Naive thymus-derived CD4-positive, alpha-beta T cell (primary cell): ENCODE data around the gene NACC2. TPM values are rescaled to one million over a fixed set of nuclear protein-coding genes. Genes with fewer than 3 reads are reported as not detected.

ENCODE experiments used
- ATAC-seq: fragments of 150-1000 bp; cut with Tn5 transposase; 2 replicates; pipeline ENCODE4 v1.10.0; 2021; ENCODE audit warnings: mild to moderate bottlenecking, moderate library complexity
- CTCF ChIA-PET: fragments of 350-600 bp; sonication (Branson Sonifier 250); formaldehyde crosslinking; loops from one replicate; lab custom pipeline; 2021; ENCODE audit warnings: antibody characterized with exemption; lab: Charles Lee
- POLR2A ChIA-PET: fragments of 350-600 bp; sonication (Branson Sonifier 250); formaldehyde crosslinking; loops from one replicate; lab custom pipeline; 2021; ENCODE audit warnings: antibody characterized with exemption, inconsistent platforms; lab: Charles Lee
- DNase-seq, 9 donors: peaks; one replicate each; pipeline versions ENCODE4 v3.0.0 to v3.0.0-alpha.2; 2020 to 2022; ENCODE audit warnings: mixed read lengths in 1 of 9
- H3K27ac ChIP-seq: one replicate; pipeline ENCODE4 v1.7.0; 2013; ENCODE audit warnings: mild to moderate bottlenecking, low read depth, low read length, moderate library complexity
- H3K27me3 ChIP-seq, 2 donors: one replicate each; pipeline ENCODE4 v1.7.0; 2013; ENCODE audit warnings: low read length in 2 of 2, mild to moderate bottlenecking in 2 of 2, moderate library complexity in 2 of 2; ENCODE audit not compliant: control insufficient read depth in 2 of 2, insufficient read depth in 2 of 2
- H3K36me3 ChIP-seq, 3 experiments: 1 replicate in 2 of 3; 2 replicates in 1 of 3; pipeline ENCODE4 v1.7.0; 2013; ENCODE audit warnings: low read length in 3 of 3, mild to moderate bottlenecking in 3 of 3, moderate library complexity in 1 of 3; ENCODE audit not compliant: insufficient read depth in 3 of 3, control insufficient read depth in 2 of 3
- H3K4me1 ChIP-seq, 2 donors: one replicate each; pipeline ENCODE4 v1.7.0; 2013; ENCODE audit warnings: low read length in 2 of 2, mild to moderate bottlenecking in 2 of 2, moderate library complexity in 1 of 2; ENCODE audit not compliant: control insufficient read depth in 2 of 2, insufficient read depth in 2 of 2
- H3K4me3 ChIP-seq: 2 replicates; pipeline ENCODE4 v1.7.0; 2013; ENCODE audit warnings: mild to moderate bottlenecking, low read length
- H3K9me3 ChIP-seq, 3 experiments: 1 replicate in 2 of 3; 2 replicates in 1 of 3; pipeline ENCODE4 v1.7.0; 2013; ENCODE audit warnings: low read length in 3 of 3; ENCODE audit not compliant: control insufficient read depth in 2 of 3
- H3K27ac Mint-ChIP-seq, 9 donors: one replicate each; pipeline ENCODE4 v1.8.0; 2020 to 2022; ENCODE audit warnings: mixed read lengths in 9 of 9, mild to moderate bottlenecking in 8 of 9, moderate library complexity in 5 of 9, inconsistent platforms in 2 of 9
- H3K27me3 Mint-ChIP-seq, 5 donors: one replicate each; pipeline ENCODE4 v1.8.0; 2021 to 2022; ENCODE audit warnings: mixed read lengths in 5 of 5, mild to moderate bottlenecking in 1 of 5
- H3K36me3 Mint-ChIP-seq, 5 donors: one replicate each; pipeline ENCODE4 v1.8.0; 2020 to 2022; ENCODE audit warnings: mixed read lengths in 5 of 5, mild to moderate bottlenecking in 3 of 5, inconsistent platforms in 1 of 5
- H3K4me1 Mint-ChIP-seq, 7 donors: one replicate each; pipeline ENCODE4 v1.8.0; 2020 to 2022; ENCODE audit warnings: mixed read lengths in 7 of 7, mild to moderate bottlenecking in 3 of 7, inconsistent platforms in 1 of 7
- H3K4me3 Mint-ChIP-seq, 10 donors: one replicate each; pipeline ENCODE4 v1.8.0; 2020 to 2022; ENCODE audit warnings: mild to moderate bottlenecking in 10 of 10, mixed read lengths in 10 of 10, moderate library complexity in 6 of 10, inconsistent platforms in 2 of 10
- H3K9me3 Mint-ChIP-seq, 11 donors: one replicate each; pipeline ENCODE4 v1.8.0; 2020 to 2022; ENCODE audit warnings: mixed read lengths in 11 of 11, mild to moderate bottlenecking in 4 of 11, inconsistent platforms in 1 of 11, moderate library complexity in 1 of 11
- intact Hi-C, 2 donors: fragments of 100-400 bp; cut with micrococcal nuclease; formaldehyde crosslinking; loops; one replicate each; pipeline ENCODE4 v1.15.1; 2023
- polyA plus RNA-seq, 2 donors: library from polyadenylated mRNA; unstranded; fragments of 300-500 nt; fragmentation: Illumina TruSeq; gene quantifications; one replicate each; pipeline ENCODE4 v1.2.3, GENCODE V29; 2021
- total RNA-seq, 6 experiments: library from RNA in 5 of 6; stranded (reverse) in 5 of 6; gene quantifications; 1 replicate in 5 of 6; 2 replicates in 1 of 6; pipeline ENCODE4 v1.2.3 and lab custom pipeline; 2021 to 2026

Gene NACC2
- total and polyA plus RNA-seq, 7 experiments from 2014 or later = 0.92 to 17.7 (median 7.5) TPM

DNA sequence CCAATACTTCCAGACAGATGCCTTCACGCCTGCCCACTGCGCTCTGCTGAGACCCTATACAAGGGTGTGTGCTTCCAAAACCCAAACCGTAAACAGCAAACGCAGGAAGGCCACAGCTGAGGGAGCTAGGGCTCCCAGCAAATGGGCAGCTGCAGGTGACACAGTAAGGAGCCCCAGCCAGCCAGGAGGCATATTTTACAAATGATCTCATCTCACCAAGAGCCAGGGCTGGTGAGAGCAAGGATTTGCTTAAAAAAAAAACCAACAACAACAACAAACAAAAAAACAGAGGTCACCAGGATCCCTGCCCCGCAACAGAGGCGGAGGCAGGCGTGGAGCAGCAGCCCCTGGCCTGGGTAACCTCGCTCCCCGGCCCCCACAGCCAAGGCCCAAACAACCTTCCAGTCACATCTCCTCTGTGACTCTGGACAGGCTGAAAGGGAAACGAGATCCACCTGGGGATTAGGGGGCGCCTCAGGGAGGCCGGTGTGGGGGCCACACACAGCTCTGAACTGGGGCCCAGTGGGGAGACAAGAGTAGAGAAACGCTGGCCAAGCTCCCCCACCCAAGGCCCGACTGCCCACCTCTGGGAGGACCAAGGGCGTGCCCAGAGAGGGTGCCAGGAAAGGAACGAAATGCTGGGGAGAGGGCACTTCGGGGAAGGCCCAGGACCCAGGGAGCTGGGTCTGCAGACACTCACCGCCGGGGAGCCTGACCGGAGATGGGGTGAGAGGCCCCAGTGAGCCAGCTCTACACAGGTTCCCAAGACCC lies 3.3 kb downstream of the NACC2 start:
- CTCF ChIA-PET = interaction anchor here (3.6 kb wide), 1 partner anchor 30 kb away, joined by 22 read pairs; no protein-coding TSS in a partner anchor
- Mint-ChIP-seq H3K4me3 (peak overlapping the region in 2 of 10 donors; percentile 82 to 85), H3K27ac (peak overlapping the region in 4 of 9 donors; percentile 57 to 84 (median 66)), H3K4me1 (peaks cover 4 to 34% (median 20%) of the 10 kb centered on the region in 7 donors), H3K27me3 (peaks cover 0 to 20% (median 0%) of the 10 kb centered on the region in 5 donors), H3K9me3 (no peaks in the 10 kb centered on the region), H3K36me3 (no peaks in the 10 kb centered on the region)
- ATAC-seq (no peak), DNase-seq (no peak)
- POLR2A ChIA-PET = interaction anchor here (2.9 kb wide), 1 partner anchor 30 kb away, joined by 15 read pairs; no protein-coding TSS in a partner anchor
- Histone ChIP-seq H3K27me3 (no peaks in the 10 kb centered on the region), H3K4me1 (peaks cover 14 to 21% of the 10 kb centered on the region in 2 donors), H3K36me3 (no peaks in the 10 kb centered on the region), H3K27ac (no peak overlapping the region), H3K4me3 (no peak overlapping the region), H3K9me3 (no peaks in the 10 kb centered on the region)
- intact Hi-C loops = no loop called here

DNA sequence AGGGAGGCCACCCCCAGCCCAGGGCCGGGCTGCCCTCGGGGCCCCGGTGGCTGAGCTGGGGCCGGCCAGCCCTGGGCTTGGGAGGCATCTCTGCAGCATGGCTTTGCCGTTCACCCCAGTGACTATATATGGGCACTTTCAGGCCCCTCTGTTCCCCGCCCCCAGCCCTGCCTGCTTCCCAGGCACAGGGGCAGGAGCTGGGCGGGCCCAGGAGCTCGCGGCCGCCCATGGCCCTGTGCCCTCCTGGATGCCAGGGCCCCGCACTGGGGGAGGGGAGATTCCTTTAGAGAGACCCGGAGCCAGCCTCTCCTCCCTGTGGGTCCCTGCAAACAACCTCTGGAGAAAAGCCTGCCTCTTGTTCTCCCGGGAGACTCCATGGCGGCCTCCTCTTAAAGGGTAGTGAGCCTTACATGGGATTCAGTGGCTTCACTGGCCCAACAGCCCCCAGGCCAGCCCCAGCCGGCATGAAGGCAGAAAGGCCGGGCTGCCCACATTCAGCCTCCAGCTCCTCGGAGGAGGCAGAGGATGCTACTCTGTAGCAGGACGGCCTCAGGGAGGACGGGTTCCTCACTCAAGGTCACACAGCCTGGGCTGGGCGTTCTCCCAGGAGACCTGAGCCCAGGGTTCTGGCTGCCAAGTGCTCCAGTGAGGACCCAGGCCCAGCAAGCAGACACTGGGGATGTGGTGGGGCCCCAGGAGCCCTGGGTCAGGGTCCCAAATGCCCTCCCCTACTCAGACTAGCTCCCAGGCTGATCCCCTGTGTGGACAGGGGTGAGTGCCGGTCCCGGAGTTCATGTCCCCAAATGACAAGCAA lies 4.1 kb downstream of the NACC2 start:
- no peaks in the 10 kb centered on the region for H3K36me3 ChIP-seq
- POLR2A ChIA-PET = interaction anchor here (1.4 to 2.9 kb wide), 4 partner anchors 16 to 31 kb away, joined by 4 to 15 read pairs (median 6); no protein-coding TSS in a partner anchor
- peaks cover 11 to 17% of the 10 kb centered on the region in 2 donors for H3K4me1 ChIP-seq
- intact Hi-C loops = no loop called here
- CTCF ChIA-PET = interaction anchor here (0.6 to 3.6 kb wide), 4 partner anchors 18 to 33 kb away, joined by 3 to 22 read pairs (median 8); no protein-coding TSS in a partner anchor
- Mint-ChIP-seq H3K4me1 (peaks cover 0 to 28% (median 23%) of the 10 kb centered on the region in 7 donors), H3K4me3 (peak overlapping the region in 1 of 10 donors; percentile 61), H3K27ac (peak overlapping the region in 3 of 9 donors; percentile 43 to 84 (median 59)), H3K27me3 (peaks cover 0 to 15% (median 0%) of the 10 kb centered on the region in 5 donors), H3K36me3 (no peaks in the 10 kb centered on the region), H3K9me3 (no peaks in the 10 kb centered on the region)
- H3K27me3 ChIP-seq = no peaks in the 10 kb centered on the region
- DNase-seq = no peak
- no peaks in the 10 kb centered on the region for H3K9me3 ChIP-seq
- no peak for ATAC-seq
- H3K27ac ChIP-seq = no peak overlapping the region
- H3K4me3 ChIP-seq = no peak overlapping the region

DNA sequence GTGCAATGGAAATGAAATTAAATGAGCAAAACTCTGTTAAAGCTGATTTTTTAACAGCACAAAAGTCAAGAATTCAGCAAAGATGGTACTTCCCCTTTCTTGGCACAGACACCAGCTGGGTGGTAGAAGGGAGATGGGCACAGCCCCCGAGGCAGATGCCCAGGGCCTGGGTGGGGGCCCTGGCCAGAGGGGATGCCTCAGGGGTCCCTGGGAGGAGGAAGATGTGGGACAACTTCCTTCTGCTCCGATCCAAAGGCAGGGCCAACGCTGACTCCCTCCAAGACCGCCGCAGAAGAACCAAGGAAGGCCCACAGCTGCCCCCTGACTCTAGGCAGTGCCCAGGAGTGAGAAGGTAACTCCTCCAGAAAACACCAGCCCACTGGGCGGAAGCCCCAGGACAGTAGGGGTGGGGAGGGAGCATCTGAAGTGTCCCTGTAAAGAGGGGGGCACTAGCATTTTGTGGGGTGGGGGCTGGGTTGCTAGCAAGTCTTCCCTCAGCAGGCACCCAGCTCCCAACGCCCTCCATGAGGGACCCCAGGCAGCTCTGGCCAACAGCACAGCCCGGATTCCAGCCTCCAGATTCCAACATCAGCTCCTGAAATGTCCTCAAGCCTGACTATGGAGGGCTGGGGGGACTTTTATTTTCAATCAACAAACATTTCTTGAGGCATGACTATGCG lies 4.9 kb downstream of the NACC2 start:
- peaks cover 9 to 14% of the 10 kb centered on the region in 2 donors for H3K4me1 ChIP-seq
- H3K9me3 ChIP-seq = no peaks in the 10 kb centered on the region
- no peak for DNase-seq
- CTCF ChIA-PET = interaction anchor here (0.6 to 3.6 kb wide), 10 partner anchors 11 to 1910 kb away, joined by 3 to 22 read pairs (median 3); no protein-coding TSS in a partner anchor
- H3K36me3 Mint-ChIP-seq = no peaks in the 10 kb centered on the region
- no peaks in the 10 kb centered on the region for H3K36me3 ChIP-seq
- no peak overlapping the region for H3K4me3 Mint-ChIP-seq
- intact Hi-C loops = no loop called here
- H3K27ac Mint-ChIP-seq = peak overlapping the region in 2 of 9 donors; percentile 59 to 76
- POLR2A ChIA-PET = interaction anchor here (0.6 to 2.9 kb wide), 5 partner anchors 9 to 32 kb away, joined by 3 to 15 read pairs (median 5); no protein-coding TSS in a partner anchor
- peaks cover 0 to 26% (median 23%) of the 10 kb centered on the region in 7 donors for H3K4me1 Mint-ChIP-seq
- peaks cover 0 to 15% (median 0%) of the 10 kb centered on the region in 5 donors for H3K27me3 Mint-ChIP-seq
- H3K9me3 Mint-ChIP-seq = no peaks in the 10 kb centered on the region
- ATAC-seq = no peak
- no peak overlapping the region for H3K27ac ChIP-seq
- no peak overlapping the region for H3K4me3 ChIP-seq
- H3K27me3 ChIP-seq = no peaks in the 10 kb centered on the region

DNA sequence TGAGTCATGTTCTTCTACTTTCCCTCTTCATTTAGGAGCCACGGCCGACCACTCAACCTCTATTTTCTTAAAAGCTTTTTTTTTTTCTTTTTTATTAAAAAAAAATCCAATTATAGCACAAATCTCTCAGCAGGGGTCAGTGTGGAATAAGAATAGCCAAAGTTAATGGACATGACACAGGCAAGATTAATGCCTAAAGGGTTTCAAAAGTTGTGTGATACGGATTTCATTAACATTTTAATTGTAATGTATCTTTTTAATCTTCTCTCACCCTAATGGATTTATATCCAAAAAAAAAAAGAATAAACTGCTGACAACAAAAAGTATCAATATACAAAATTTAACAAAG lies 5.4 kb downstream of the NACC2 start:
- ATAC-seq = no peak
- ChIA-PET CTCF (interaction anchor here (0.6 to 3.6 kb wide), 9 partner anchors 12 to 1911 kb away, joined by 3 to 22 read pairs (median 3); no protein-coding TSS in a partner anchor), POLR2A (interaction anchor here (1.4 to 2.9 kb wide), 4 partner anchors 18 to 33 kb away, joined by 4 to 15 read pairs (median 6); no protein-coding TSS in a partner anchor)
- Mint-ChIP-seq H3K4me3 (no peak overlapping the region), H3K9me3 (no peaks in the 10 kb centered on the region), H3K27ac (peak overlapping the region in 2 of 9 donors; percentile 59 to 76), H3K36me3 (no peaks in the 10 kb centered on the region), H3K27me3 (peaks cover 0 to 15% (median 0%) of the 10 kb centered on the region in 5 donors), H3K4me1 (peaks cover 0 to 28% (median 25%) of the 10 kb centered on the region in 7 donors)
- Histone ChIP-seq H3K4me3 (no peak overlapping the region), H3K27ac (no peak overlapping the region), H3K4me1 (peaks cover 9 to 14% of the 10 kb centered on the region in 2 donors), H3K27me3 (no peaks in the 10 kb centered on the region), H3K9me3 (no peaks in the 10 kb centered on the region), H3K36me3 (no peaks in the 10 kb centered on the region)
- intact Hi-C loops = loop anchor here (1.0 kb wide), 3 partner anchors 34 to 122 kb away; no protein-coding TSS in a partner anchor
- DNase-seq = peak in 4 of 9 donors; percentile 41 to 52 (median 47)

DNA sequence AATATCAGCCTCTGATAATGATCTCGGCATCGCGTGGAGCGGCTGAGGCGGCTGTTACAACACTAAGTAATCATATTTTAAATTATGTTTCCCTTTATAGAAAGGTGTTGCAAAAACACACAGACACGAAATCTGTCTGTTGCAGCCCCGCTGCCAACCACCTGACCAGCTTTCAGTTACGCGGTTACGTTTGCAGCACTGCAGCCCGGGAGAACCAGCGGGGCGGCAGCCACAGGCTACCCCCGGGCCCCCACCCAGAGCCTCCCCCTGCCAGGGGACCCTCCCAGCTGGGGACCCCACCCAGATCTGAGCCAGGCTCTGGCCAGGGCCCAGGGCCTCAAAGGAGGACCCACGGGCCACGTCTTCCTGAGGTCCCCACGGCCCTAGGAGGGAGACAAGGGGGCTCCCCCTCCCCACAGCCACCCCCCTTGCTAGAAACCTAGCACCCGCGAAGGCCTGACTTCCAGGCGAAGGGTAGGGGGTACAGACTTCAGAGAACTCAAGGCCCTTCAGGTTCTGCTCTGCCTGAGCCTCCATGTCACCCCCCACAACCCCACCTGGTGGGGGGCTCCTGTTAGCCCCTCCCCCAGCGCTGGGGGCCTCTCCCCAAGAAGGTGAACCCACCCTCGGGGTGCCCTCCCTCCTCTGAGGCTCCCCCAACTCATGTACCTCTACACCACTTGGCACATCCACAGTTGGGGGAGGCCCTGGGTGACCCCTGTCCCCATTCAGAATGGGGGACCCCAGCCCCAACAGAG lies 6.0 kb downstream of the NACC2 start:
- Mint-ChIP-seq H3K4me1 (peaks cover 0 to 33% (median 30%) of the 10 kb centered on the region in 7 donors), H3K36me3 (no peaks in the 10 kb centered on the region), H3K27me3 (peaks cover 0 to 13% (median 0%) of the 10 kb centered on the region in 5 donors), H3K9me3 (no peaks in the 10 kb centered on the region), H3K4me3 (no peak overlapping the region), H3K27ac (peak overlapping the region in 1 of 9 donors; percentile 59)
- Histone ChIP-seq H3K4me1 (peaks cover 9 to 14% of the 10 kb centered on the region in 2 donors), H3K4me3 (no peak overlapping the region), H3K27me3 (no peaks in the 10 kb centered on the region), H3K9me3 (no peaks in the 10 kb centered on the region), H3K36me3 (no peaks in the 10 kb centered on the region), H3K27ac (no peak overlapping the region)
- ATAC-seq (peak; percentile 39), DNase-seq (peak in 1 of 9 donors; percentile 17)
- POLR2A ChIA-PET = interaction anchor here (1.4 to 2.9 kb wide), 4 partner anchors 18 to 33 kb away, joined by 4 to 15 read pairs (median 6); no protein-coding TSS in a partner anchor
- CTCF ChIA-PET = interaction anchor here (0.6 to 3.6 kb wide), 6 partner anchors 20 to 136 kb away, joined by 3 to 22 read pairs (median 3); no protein-coding TSS in a partner anchor
- intact Hi-C loops = loop anchor here (1.0 kb wide), 3 partner anchors 34 to 122 kb away; no protein-coding TSS in a partner anchor
